RWPE1 (cell line): ENCODE results near the gene LRCH4.
"Not testable (repeated sequence)": the region's sequence is repeated elsewhere in the genome, so short reads cannot be mapped to it uniquely, and the experiment has no call there.

Experiments
- CTCF ChIA-PET: fragments of 350-600 bp; sonication (Branson Sonifier 250); formaldehyde crosslinking; extraction: SDS; loops from one replicate; lab custom pipeline; 2021; lab: Yijun Ruan, JAX
- POLR2A ChIA-PET: fragments of 400-600 bp; formaldehyde crosslinking; extraction: SDS; loops from one replicate; lab custom pipeline; 2020; ENCODE audit warnings: antibody characterized with exemption; ENCODE audit not compliant: low non-redundant PET; lab: Yijun Ruan, JAX
- DNase-seq: peaks from one replicate; pipeline ENCODE4 v3.0.0; 2012; ENCODE audit warnings: low spot score
- H3K27ac ChIP-seq: fragments of 450-650 bp; 2 replicates; pipeline ENCODE4 v1.5.1; 2017
- CTCF ChIP-seq: fragments of 450-650 bp; conservative IDR thresholded peaks from 2 replicates; pipeline ENCODE4 v1.5.1; 2017; ENCODE audit warnings: low read depth, mild to moderate bottlenecking

Gene LRCH4

GRCh38 chr7:100561491-100562194 lies 24.3 kb downstream of the LRCH4 start:
- TF ChIP-seq CTCF: no peak
- H3K27ac ChIP-seq: peak overlapping the region; percentile 40
- ChIA-PET CTCF (interaction anchor here (0.6 to 1.0 kb wide), 3 partner anchors 34 to 131 kb away, joined by 3 to 5 read pairs (median 3); no protein-coding TSS in a partner anchor), POLR2A (interaction anchor here (0.6 kb wide), 1 partner anchor 108 kb away, joined by 4 read pairs; no protein-coding TSS in a partner anchor)
- DNase-seq: no peak

GRCh38 chr7:100559127-100559526 lies 26.8 kb downstream of the LRCH4 start:
- ChIA-PET CTCF (interaction anchor here (0.6 to 1.8 kb wide), 17 partner anchors 9 to 399 kb away, joined by 3 to 32 read pairs (median 4); partner anchors contain the start of genes PPP1R35 and SPACDR), POLR2A (interaction anchor here (0.6 kb wide), 1 partner anchor 50 kb away, joined by 3 read pairs; no protein-coding TSS in a partner anchor)
- no peak for DNase-seq
- TF ChIP-seq CTCF: no peak
- peak overlapping the region; percentile 29 for H3K27ac ChIP-seq

GRCh38 chr7:100556541-100556940 lies 29.4 kb downstream of the LRCH4 start:
- POLR2A ChIA-PET: interaction anchor here (0.6 kb wide), 1 partner anchor 99 kb away, joined by 7 read pairs; no protein-coding TSS in a partner anchor
- CTCF ChIA-PET: interaction anchor here (0.5 to 2.4 kb wide), 4 partner anchors 18 to 91 kb away, joined by 3 to 8 read pairs (median 4); no protein-coding TSS in a partner anchor
- peak overlapping the region; percentile 79 for H3K27ac ChIP-seq
- TF ChIP-seq CTCF: no peak
- DNase-seq: no peak

GRCh38 chr7:100555701-100556100 lies 30.2 kb downstream of the LRCH4 start:
- ChIA-PET CTCF (interaction anchor here (0.5 to 2.4 kb wide), 2 partner anchors 87 to 90 kb away, joined by 4 to 8 read pairs; no protein-coding TSS in a partner anchor), POLR2A (no interaction called here)
- no peak for DNase-seq
- TF ChIP-seq CTCF: no peak
- H3K27ac ChIP-seq: peak overlapping the region; percentile 79

- no peak overlapping the region for H3K27ac ChIP-seq
- DNase-seq: no peak
- CTCF ChIA-PET: no interaction called here
- POLR2A ChIA-PET: no interaction called here
- TF ChIP-seq CTCF: no peak
These were observed 32.9 kb downstream of the LRCH4 start for GRCh38 chr7:100553032-100553431.

GRCh38 chr7:100552532-100552931 lies 33.4 kb downstream of the LRCH4 start:
- no peak overlapping the region for H3K27ac ChIP-seq
- ChIA-PET CTCF (no interaction called here), POLR2A (no interaction called here)
- no peak for TF ChIP-seq CTCF
- DNase-seq: no peak

GRCh38 chr7:100548446-100548845 lies 37.5 kb downstream of the LRCH4 start:
- H3K27ac ChIP-seq: peak overlapping the region; percentile 43
- POLR2A ChIA-PET, DNase-seq: not testable (repeated sequence)
- CTCF ChIA-PET: interaction anchor here (0.7 to 1.7 kb wide), 3 partner anchors 11 to 156 kb away, joined by 3 to 11 read pairs (median 3); no protein-coding TSS in a partner anchor
